H9 (cell line): ENCODE measurements around the gene CDH23. TPM values are rescaled to one million over a fixed set of nuclear protein-coding genes. Genes with fewer than 3 reads are reported as not detected.

Experiments used
- DNase-seq: peaks from one replicate; pipeline ENCODE4 v3.0.0-alpha.2; 2017
- H2AFZ ChIP-seq: one replicate; pipeline ENCODE4 v1.6.1; 2013; ENCODE audit warnings: mild to moderate bottlenecking, low read length, control low read depth, moderate library complexity
- H2AK5ac ChIP-seq: 2 replicates; pipeline ENCODE4 v1.6.1; 2013; ENCODE audit warnings: low read length, control low read depth, mixed read lengths; ENCODE audit not compliant: insufficient read length
- H2BK120ac ChIP-seq: one replicate; pipeline ENCODE4 v1.6.1; 2013; ENCODE audit warnings: low read depth, mild to moderate bottlenecking, low read length, control low read depth, inconsistent platforms; ENCODE audit not compliant: poor library complexity, severe bottlenecking
- H2BK12ac ChIP-seq: 2 replicates; pipeline ENCODE4 v1.6.1; 2013; ENCODE audit warnings: low read length, control low read depth, mixed read lengths, low read depth; ENCODE audit not compliant: insufficient read length
- H2BK15ac ChIP-seq: 2 replicates; pipeline ENCODE4 v1.6.1; 2013; ENCODE audit warnings: low read depth, low read length, control low read depth
- H2BK20ac ChIP-seq: one replicate; pipeline ENCODE4 v1.6.1; 2013; ENCODE audit warnings: low read depth, mild to moderate bottlenecking, low read length, control low read depth, inconsistent platforms; ENCODE audit not compliant: poor library complexity, severe bottlenecking
- H2BK5ac ChIP-seq: 2 replicates; pipeline ENCODE4 v1.6.1; 2013; ENCODE audit warnings: low read length, control low read depth, mixed read lengths; ENCODE audit not compliant: insufficient read length
- H3K14ac ChIP-seq: 2 replicates; pipeline ENCODE4 v1.6.1; 2013; ENCODE audit warnings: low read length, control low read depth; ENCODE audit not compliant: insufficient read depth
- H3K18ac ChIP-seq: 2 replicates; pipeline ENCODE4 v1.6.1; 2013; ENCODE audit warnings: low read depth, mild to moderate bottlenecking, mixed read lengths, low read length, control low read depth; ENCODE audit not compliant: insufficient read length
- H3K23ac ChIP-seq: 2 replicates; pipeline ENCODE4 v1.6.1; 2013; ENCODE audit warnings: low read length, control low read depth, mixed read lengths, low read depth; ENCODE audit not compliant: insufficient read length
- H3K23me2 ChIP-seq: 2 replicates; pipeline ENCODE4 v1.6.1; 2013; ENCODE audit warnings: low read depth, mild to moderate bottlenecking, mixed read lengths, low read length, control low read depth; ENCODE audit not compliant: insufficient read length, poor library complexity, severe bottlenecking
- H3K27ac ChIP-seq: 2 replicates; pipeline ENCODE4 v1.5.1; 2013; ENCODE audit warnings: low read length, control low read depth, mixed read lengths, low read depth; ENCODE audit not compliant: insufficient read length
- H3K27me3 ChIP-seq: 2 replicates; pipeline ENCODE4 v1.6.1; 2013; ENCODE audit warnings: low read length, control low read depth, inconsistent platforms; ENCODE audit not compliant: insufficient read depth
- H3K4ac ChIP-seq: 2 replicates; pipeline ENCODE4 v1.6.1; 2013; ENCODE audit warnings: low read depth, mild to moderate bottlenecking, control low read depth, inconsistent platforms, low read length, moderate library complexity
- H3K4me1 ChIP-seq: 2 replicates; pipeline ENCODE4 v1.6.1; 2013; ENCODE audit warnings: low read length, control low read depth, inconsistent platforms; ENCODE audit not compliant: insufficient read depth
- H3K4me2 ChIP-seq: 2 replicates; pipeline ENCODE4 v1.6.1; 2013; ENCODE audit warnings: low read length, control low read depth, mixed read lengths; ENCODE audit not compliant: insufficient read length, insufficient read depth
- H3K56ac ChIP-seq: 2 replicates; pipeline ENCODE4 v1.6.1; 2013; ENCODE audit warnings: low read depth, mild to moderate bottlenecking, mixed read lengths, low read length, control low read depth; ENCODE audit not compliant: insufficient read length
- H3K79me1 ChIP-seq: 2 replicates; pipeline ENCODE4 v1.6.1; 2013; ENCODE audit warnings: low read depth, mild to moderate bottlenecking, moderate library complexity, low read length, control low read depth, inconsistent platforms; ENCODE audit not compliant: insufficient read depth, poor library complexity, severe bottlenecking
- H3K79me2 ChIP-seq: 2 replicates; pipeline ENCODE4 v1.6.1; 2013; ENCODE audit warnings: low read length, control low read depth, inconsistent platforms; ENCODE audit not compliant: insufficient read depth
- H3K9ac ChIP-seq: 2 replicates; pipeline ENCODE4 v1.6.1; 2013; ENCODE audit warnings: low read length, control low read depth, mixed read lengths; ENCODE audit not compliant: insufficient read length; ENCODE audit errors: extremely low read depth
- H3K9me3 ChIP-seq: one replicate; pipeline ENCODE4 v1.6.1; 2013; ENCODE audit warnings: low read depth, low read length, inconsistent platforms; ENCODE audit not compliant: control insufficient read depth
- H3T11ph ChIP-seq: one replicate; pipeline ENCODE4 v1.6.1; 2013; ENCODE audit warnings: mild to moderate bottlenecking, low read length, control low read depth, inconsistent platforms
- H4K20me1 ChIP-seq: one replicate; pipeline ENCODE4 v1.6.1; 2013; ENCODE audit not compliant: control insufficient read depth, insufficient read length, insufficient read depth
- H4K5ac ChIP-seq: 2 replicates; pipeline ENCODE4 v1.6.1; 2013; ENCODE audit warnings: low read depth, mild to moderate bottlenecking, mixed read lengths, low read length, control low read depth; ENCODE audit not compliant: insufficient read length
- H4K8ac ChIP-seq: replicated peaks from 2 replicates; pipeline ENCODE4 v1.6.1; 2013; ENCODE audit warnings: low read length, control low read depth, mixed read lengths, low read depth; ENCODE audit not compliant: insufficient read length
- H4K91ac ChIP-seq: 2 replicates; pipeline ENCODE4 v1.6.1; 2013; ENCODE audit warnings: low read depth, mild to moderate bottlenecking, moderate library complexity, mixed read lengths, low read length, control low read depth; ENCODE audit not compliant: insufficient read length
- H3K27ac Mint-ChIP-seq, 3 experiments: 2 replicates in 2 of 3; 3 replicates in 1 of 3; pipeline ENCODE4 v1.8.0; 2020 to 2021; ENCODE audit warnings: mixed read lengths in 3 of 3, mild to moderate bottlenecking in 1 of 3, moderate library complexity in 1 of 3
- H3K27me3 Mint-ChIP-seq: 2 replicates; pipeline ENCODE4 v1.8.0; 2021; ENCODE audit warnings: low read depth, mild to moderate bottlenecking, moderate library complexity, mixed read lengths
- H3K36me3 Mint-ChIP-seq, 3 experiments: 2 replicates in 2 of 3; 3 replicates in 1 of 3; pipeline ENCODE4 v1.8.0; 2020 to 2021; ENCODE audit warnings: low read depth in 3 of 3, mixed read lengths in 3 of 3; ENCODE audit not compliant: insufficient read depth in 1 of 3
- H3K4me1 Mint-ChIP-seq, 2 experiments: 2 replicates each; pipeline ENCODE4 v1.8.0; 2020; ENCODE audit warnings: mixed read lengths in 2 of 2
- H3K4me3 Mint-ChIP-seq, 2 experiments: 2 replicates in 1 of 2; 3 replicates in 1 of 2; pipeline ENCODE4 v1.8.0; 2020 to 2021; ENCODE audit warnings: mild to moderate bottlenecking in 2 of 2, mixed read lengths in 2 of 2, moderate library complexity in 1 of 2
- H3K9me3 Mint-ChIP-seq, 2 experiments: 2 replicates in 1 of 2; 3 replicates in 1 of 2; pipeline ENCODE4 v1.8.0; 2020; ENCODE audit warnings: mild to moderate bottlenecking in 2 of 2, mixed read lengths in 2 of 2, moderate library complexity in 1 of 2
- CTCF ChIP-seq: fragments of 200-600 bp; sonication (generic); conservative IDR thresholded peaks from 3 replicates; pipeline ENCODE4 v1.8.0; 2021; ENCODE audit warnings: antibody characterized with exemption, mild to moderate bottlenecking
- WGBS: extraction: QIAGEN DNeasy Blood & Tissue Kit; methylation state at CpG from one replicate; pipeline ENCODE4 v1.1.7; 2013; ENCODE audit warnings: missing lambda C conversion rate, low lambda C conversion rate, mixed read lengths; ENCODE audit not compliant: insufficient read length; ENCODE audit errors: extremely low coverage; 5-methylcytosine and 5-hydroxymethylcytosine counted together
- total RNA-seq: library from RNA; stranded (reverse); gene quantifications from 2 replicates; pipeline ENCODE4 v1.2.1, GENCODE V29; 2021

The CDH23 gene
- total RNA-seq, 1 experiment from 2014 or later: 2.1 TPM

DNA sequence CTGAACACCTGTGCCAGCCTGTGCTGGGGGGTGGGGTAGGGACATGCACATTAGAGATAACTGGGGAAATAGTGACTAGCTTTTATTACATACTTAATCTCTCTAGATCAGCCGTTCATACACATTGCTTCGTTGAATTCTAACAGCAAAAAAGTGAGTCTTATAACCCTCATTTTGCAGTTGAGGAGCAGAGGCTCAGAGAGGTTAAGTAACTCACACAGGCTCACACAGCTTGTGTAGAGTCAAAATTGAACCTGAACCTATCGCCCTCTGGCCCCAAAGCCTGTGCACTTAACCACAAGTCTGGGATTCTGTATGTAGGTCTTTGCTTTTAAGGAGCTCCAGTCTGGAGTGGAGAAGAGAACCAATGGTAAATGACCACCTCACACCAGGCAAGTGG is 59.9 kb downstream of the CDH23 start:
- Histone ChIP-seq H3K9ac (no peak overlapping the region), H3K18ac (no peak overlapping the region), H2BK5ac (no peak overlapping the region), H3K27me3 (no peaks in the 10 kb centered on the region), H4K91ac (no peak overlapping the region), H2BK120ac (no peak overlapping the region), H3K27ac (no peak overlapping the region), H2AK5ac (no peak overlapping the region), H3K14ac (no peak overlapping the region), H3K79me1 (no peaks in the 10 kb centered on the region), H2BK12ac (no peak overlapping the region), H3K4ac (no peak overlapping the region), H3T11ph (no peak overlapping the region), H4K8ac (no peak overlapping the region), H2BK15ac (no peak overlapping the region), H3K9me3 (no peaks in the 10 kb centered on the region), H3K23ac (no peak overlapping the region), H2AFZ (no peak overlapping the region), H3K79me2 (no peaks in the 10 kb centered on the region), H3K4me2 (no peak overlapping the region), H2BK20ac (no peak overlapping the region), H4K5ac (no peak overlapping the region), H3K4me1 (no peaks in the 10 kb centered on the region), H3K23me2 (no peaks in the 10 kb centered on the region), H3K56ac (no peak overlapping the region), H4K20me1 (no peaks in the 10 kb centered on the region)
- Mint-ChIP-seq H3K27me3 (peaks cover 8% of the 10 kb centered on the region), H3K27ac (no peak overlapping the region), H3K4me3 (no peak overlapping the region), H3K36me3 (no peaks in the 10 kb centered on the region), H3K4me1 (no peaks in the 10 kb centered on the region), H3K9me3 (no peaks in the 10 kb centered on the region)
- WGBS: no CpG with 5 or more reads among the region's 3 CpGs
- TF ChIP-seq CTCF: no peak
- no peak for DNase-seq
